Activated T-helper 2 cell treated with anti-CD3 and anti-CD28 coated beads, Interferon-gamma antibody, Interleukin-2, Interleukin-4, amounts not matched to agents 10 μg/mL and 5 μg/mL and 100 μg/mL, durations not matched to agents 14 hours and 24 hours and 36 hours (primary cell): Measurements from ENCODE around the gene NCOR1. TPM values are rescaled to one million over a fixed set of nuclear protein-coding genes. Genes with fewer than 3 reads are reported as not detected.
"Not testable (repeated sequence)": the region's sequence is repeated elsewhere in the genome, so short reads cannot be mapped to it uniquely, and the experiment has no call there.

Experiments used
- DNase-seq: peaks from one replicate; pipeline ENCODE4 v3.0.0; 2021; ENCODE audit warnings: low spot score
- H3K27ac Mint-ChIP-seq: one replicate; pipeline ENCODE4 v1.8.0; 2021; ENCODE audit warnings: mixed read lengths
- H3K27me3 Mint-ChIP-seq: one replicate; pipeline ENCODE4 v1.8.0; 2021; ENCODE audit warnings: low read depth, mixed read lengths
- H3K36me3 Mint-ChIP-seq: one replicate; pipeline ENCODE4 v1.8.0; 2021; ENCODE audit warnings: low read depth, mixed read lengths
- H3K4me1 Mint-ChIP-seq: one replicate; pipeline ENCODE4 v1.8.0; 2021; ENCODE audit warnings: low read depth, mixed read lengths
- H3K4me3 Mint-ChIP-seq: one replicate; pipeline ENCODE4 v1.8.0; 2021; ENCODE audit warnings: low read depth, mild to moderate bottlenecking, moderate library complexity, mixed read lengths
- H3K9me3 Mint-ChIP-seq: one replicate; pipeline ENCODE4 v1.8.0; 2021; ENCODE audit warnings: mixed read lengths
- intact Hi-C: fragments of 100-400 bp; cut with micrococcal nuclease; formaldehyde crosslinking; loops from one replicate; pipeline ENCODE4 v1.15.1; 2023
- total RNA-seq: library from RNA; stranded (reverse); gene quantifications from 2 replicates; pipeline ENCODE4 v1.2.3, GENCODE V29; 2022

The NCOR1 gene
- total RNA-seq, 1 donor from 2014 or later = 134 TPM

DNA sequence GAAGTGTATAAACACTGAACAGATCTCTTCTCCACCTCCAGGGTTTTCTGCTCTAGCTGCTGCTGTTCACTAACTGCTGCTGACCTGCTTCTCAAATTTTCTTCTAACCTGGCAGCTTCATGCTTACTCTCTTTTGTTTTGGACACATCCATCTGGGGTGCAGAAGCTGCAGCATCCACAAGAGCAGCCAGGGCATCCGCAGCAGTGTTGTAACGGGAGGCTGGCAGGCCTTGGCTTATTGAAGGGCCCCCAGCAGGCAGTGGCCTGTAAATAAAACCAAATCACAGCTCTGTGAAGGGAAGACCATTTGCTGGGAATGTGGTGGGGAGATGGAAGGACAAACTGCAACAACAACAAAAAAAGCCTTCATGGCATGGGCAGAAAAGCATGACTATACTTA lies 153.7 kb downstream of the NCOR1 start:
- H3K27me3 Mint-ChIP-seq = no peaks in the 10 kb centered on the region
- intact Hi-C loops = no loop called here
- H3K9me3 Mint-ChIP-seq = no peaks in the 10 kb centered on the region
- no peak overlapping the region for H3K27ac Mint-ChIP-seq
- H3K4me3 Mint-ChIP-seq = no peak overlapping the region
- peaks cover 75% of the 10 kb centered on the region for H3K36me3 Mint-ChIP-seq
- no peak for DNase-seq
- H3K4me1 Mint-ChIP-seq = peaks cover 2% of the 10 kb centered on the region

DNA sequence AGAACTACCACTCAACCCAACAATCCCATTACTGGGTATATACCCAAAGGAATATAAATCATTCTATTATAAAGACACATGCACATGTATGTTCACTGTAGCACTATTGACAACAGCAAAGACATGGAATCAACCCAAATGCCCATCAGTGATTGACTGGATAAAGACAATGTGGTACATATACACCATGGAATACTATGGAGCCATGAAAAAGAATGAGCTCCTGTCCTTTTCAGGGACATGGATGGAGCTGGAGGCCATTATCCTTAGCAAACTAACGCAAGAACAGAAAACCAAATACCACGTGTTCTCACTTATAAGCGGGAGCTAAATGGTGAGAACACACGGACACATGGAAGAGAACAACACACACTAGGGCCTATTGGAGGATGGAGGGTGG lies 160.2 kb downstream of the NCOR1 start:
- H3K4me3 Mint-ChIP-seq, DNase-seq, H3K9me3 Mint-ChIP-seq, H3K27me3 Mint-ChIP-seq, H3K4me1 Mint-ChIP-seq, intact Hi-C loops, H3K27ac Mint-ChIP-seq: not testable (repeated sequence)
- peaks cover 71% of the 10 kb centered on the region for H3K36me3 Mint-ChIP-seq

DNA sequence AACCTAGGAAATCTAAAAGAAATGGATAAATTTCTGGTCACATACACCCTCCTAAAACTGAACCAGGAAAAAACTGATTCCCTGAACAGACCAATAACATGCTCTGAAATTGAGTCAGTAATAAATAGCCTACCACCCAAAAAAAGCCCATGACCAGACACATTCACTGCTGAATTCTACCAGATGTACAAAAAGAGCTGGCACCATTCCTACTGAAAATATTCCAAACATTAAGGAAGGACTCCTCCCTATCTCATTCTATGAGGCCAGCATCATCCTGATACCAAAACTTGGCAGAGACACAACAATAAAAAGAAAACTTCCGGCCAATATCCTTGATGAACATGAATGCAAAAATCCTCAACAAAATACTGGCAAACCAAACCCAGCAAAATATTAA lies 162.8 kb downstream of the NCOR1 start:
- H3K9me3 Mint-ChIP-seq = peaks cover 4% of the 10 kb centered on the region
- no peak overlapping the region for H3K4me3 Mint-ChIP-seq
- no peak overlapping the region for H3K27ac Mint-ChIP-seq
- H3K27me3 Mint-ChIP-seq = no peaks in the 10 kb centered on the region
- H3K4me1 Mint-ChIP-seq = peaks cover 13% of the 10 kb centered on the region
- DNase-seq = no peak
- intact Hi-C loops = no loop called here
- peaks cover 63% of the 10 kb centered on the region for H3K36me3 Mint-ChIP-seq

DNA sequence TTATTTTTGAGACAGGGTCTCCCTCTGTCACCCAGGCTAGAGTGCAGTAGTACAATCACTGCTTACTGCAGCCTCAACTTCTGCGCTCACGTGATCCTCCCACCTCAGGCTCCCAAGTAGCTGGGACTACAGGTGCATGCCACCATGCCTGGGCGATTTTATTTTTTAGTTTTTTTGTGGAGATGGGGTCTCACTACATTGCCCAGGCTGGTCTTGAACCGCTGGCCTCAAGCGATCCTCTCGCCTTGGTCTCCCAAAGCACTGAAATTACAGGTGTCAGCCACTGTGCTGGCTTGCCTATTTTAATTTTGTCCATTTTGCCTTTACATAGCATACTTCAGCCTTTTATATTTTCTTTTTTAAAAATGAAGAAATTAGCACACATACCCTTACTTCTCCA lies 164.5 kb downstream of the NCOR1 start:
- intact Hi-C loops = no loop called here
- DNase-seq = no peak
- Mint-ChIP-seq H3K36me3 (peaks cover 64% of the 10 kb centered on the region), H3K9me3 (peaks cover 4% of the 10 kb centered on the region), H3K4me1 (peaks cover 22% of the 10 kb centered on the region), H3K27ac (no peak overlapping the region), H3K27me3 (no peaks in the 10 kb centered on the region), H3K4me3 (no peak overlapping the region)

DNA sequence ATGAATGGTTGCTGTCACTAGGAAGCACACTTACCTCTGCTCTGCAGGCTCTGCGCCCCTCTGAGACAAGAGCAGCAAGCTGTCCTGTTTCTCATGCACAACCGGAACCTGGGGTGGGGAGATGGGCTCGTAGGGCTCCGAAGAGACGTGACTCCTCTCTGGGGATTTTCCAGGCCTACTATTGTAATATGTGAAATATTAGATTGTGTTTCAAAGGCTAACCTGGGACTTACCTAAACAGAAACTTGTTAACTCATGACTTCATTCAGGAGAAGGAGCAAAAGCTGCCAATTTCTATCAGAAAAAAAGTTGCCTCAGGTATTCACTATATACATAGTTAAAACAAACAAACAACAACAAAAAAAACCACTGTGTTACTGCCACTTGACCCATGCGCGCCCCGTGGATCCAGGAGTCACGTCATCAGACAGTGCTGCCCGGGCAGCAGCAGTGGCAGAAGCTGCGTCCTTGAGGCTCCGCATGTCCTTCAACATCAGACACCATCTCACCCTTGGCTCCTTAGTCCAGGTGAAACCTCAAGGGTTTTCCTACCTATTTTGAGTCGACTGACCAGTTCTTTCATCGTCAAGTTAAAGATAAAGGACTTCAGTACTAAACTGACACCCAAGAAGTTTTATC lies 166.4 kb downstream of the NCOR1 start:
- Mint-ChIP-seq H3K27me3 (no peaks in the 10 kb centered on the region), H3K4me3 (no peak overlapping the region), H3K36me3 (peaks cover 56% of the 10 kb centered on the region), H3K4me1 (peaks cover 22% of the 10 kb centered on the region), H3K27ac (no peak overlapping the region), H3K9me3 (peaks cover 4% of the 10 kb centered on the region)
- intact Hi-C loops = no loop called here
- DNase-seq = no peak

DNA sequence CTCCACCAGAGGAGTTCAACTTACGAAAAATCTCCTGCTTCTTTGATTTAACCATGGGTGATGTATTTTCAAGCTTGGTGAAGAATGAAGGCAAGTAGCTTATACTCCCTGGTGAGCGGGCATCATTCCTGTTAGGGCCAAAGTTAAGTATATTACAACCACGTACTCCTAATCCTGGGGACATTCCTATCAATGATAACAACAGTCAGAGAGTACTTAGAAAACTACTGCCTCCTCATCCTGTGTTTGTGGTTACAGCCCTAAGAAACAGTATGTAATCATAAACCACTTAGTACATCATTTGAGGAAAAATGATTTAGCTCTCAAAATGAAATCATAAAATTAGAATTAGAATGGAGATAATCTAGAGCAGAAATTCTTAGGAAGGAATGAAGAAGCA lies 168.4 kb downstream of the NCOR1 start:
- no peak for DNase-seq
- H3K27me3 Mint-ChIP-seq = no peaks in the 10 kb centered on the region
- H3K27ac Mint-ChIP-seq = no peak overlapping the region
- peaks cover 4% of the 10 kb centered on the region for H3K9me3 Mint-ChIP-seq
- H3K4me1 Mint-ChIP-seq = peaks cover 18% of the 10 kb centered on the region
- H3K4me3 Mint-ChIP-seq = no peak overlapping the region
- intact Hi-C loops = no loop called here
- peaks cover 54% of the 10 kb centered on the region for H3K36me3 Mint-ChIP-seq

DNA sequence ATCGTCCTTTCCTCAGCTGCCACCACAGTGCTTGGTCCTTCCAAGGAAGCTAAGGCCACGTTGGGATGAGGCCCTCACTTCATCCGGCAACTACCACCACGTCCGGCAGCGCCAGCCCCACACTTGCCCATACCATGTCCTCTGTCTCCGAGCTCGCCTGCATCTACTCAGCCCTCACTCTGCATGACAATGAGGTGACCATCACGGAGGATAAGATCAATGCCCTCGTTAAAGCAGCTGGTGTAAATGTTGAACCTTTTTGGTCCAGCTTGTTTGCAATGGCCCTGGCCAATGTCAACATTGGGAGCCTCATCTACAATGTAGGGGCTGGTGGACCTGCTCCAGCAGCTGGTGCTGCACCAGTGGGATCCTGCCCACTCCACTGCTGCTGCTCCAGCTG lies 170.8 kb downstream of the NCOR1 start:
- Mint-ChIP-seq H3K4me3 (no peak overlapping the region), H3K9me3 (no peaks in the 10 kb centered on the region), H3K27me3 (no peaks in the 10 kb centered on the region), H3K4me1 (peaks cover 16% of the 10 kb centered on the region), H3K27ac (no peak overlapping the region), H3K36me3 (peaks cover 62% of the 10 kb centered on the region)
- DNase-seq = no peak
- intact Hi-C loops = no loop called here

DNA sequence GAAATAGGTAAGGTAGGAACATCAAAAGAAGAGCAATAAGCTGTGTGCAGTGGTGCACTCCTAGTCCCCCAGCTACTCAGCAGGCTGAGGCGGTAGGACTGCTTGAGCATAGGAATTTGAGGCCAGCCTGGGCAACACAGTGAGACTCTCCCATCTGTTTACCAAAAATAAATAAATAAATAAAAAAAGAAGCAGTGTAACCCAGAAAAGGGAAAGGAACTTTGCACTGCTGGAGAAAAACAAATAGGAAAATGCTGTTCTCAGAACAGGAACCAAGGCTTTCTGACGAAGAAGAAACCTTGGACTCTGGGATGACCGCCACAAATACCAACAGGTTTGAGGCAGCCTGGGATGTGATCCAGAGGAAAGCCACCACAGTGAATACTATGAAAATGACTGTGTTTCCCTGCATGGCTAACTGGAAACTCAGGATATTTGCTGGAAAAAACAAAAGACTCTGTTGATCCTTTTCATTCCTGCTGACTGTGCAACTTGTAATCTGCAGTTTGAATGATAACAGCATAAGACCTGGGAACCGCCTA lies 174.6 kb downstream of the NCOR1 start:
- H3K36me3 Mint-ChIP-seq = peaks cover 77% of the 10 kb centered on the region
- H3K4me3 Mint-ChIP-seq = no peak overlapping the region
- no peak for DNase-seq
- intact Hi-C loops = no loop called here
- H3K27me3 Mint-ChIP-seq = no peaks in the 10 kb centered on the region
- no peaks in the 10 kb centered on the region for H3K9me3 Mint-ChIP-seq
- H3K27ac Mint-ChIP-seq = no peak overlapping the region
- peaks cover 23% of the 10 kb centered on the region for H3K4me1 Mint-ChIP-seq

DNA sequence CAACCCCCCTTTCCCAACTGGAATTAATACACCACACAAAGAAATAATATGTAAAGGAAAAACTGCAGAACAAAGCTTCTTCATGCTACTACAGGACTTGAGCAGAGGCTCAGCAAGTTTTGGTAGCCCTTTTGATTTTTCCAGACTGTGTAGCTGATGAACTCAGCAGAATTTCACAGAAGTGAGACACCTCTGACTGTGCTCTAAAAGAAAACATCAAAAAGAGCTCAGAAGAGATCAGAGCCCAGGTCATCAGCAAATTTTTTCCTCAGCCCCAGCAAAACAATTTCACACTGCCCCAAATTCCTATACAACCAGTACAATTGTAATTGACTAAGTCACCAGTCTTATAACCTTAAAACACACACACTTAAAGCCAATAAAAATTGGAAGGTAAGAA lies 177.7 kb downstream of the NCOR1 start:
- H3K4me3 Mint-ChIP-seq = no peak overlapping the region
- intact Hi-C loops = no loop called here
- no peak for DNase-seq
- peak overlapping the region; percentile 72 for H3K27ac Mint-ChIP-seq
- peaks cover 24% of the 10 kb centered on the region for H3K4me1 Mint-ChIP-seq
- H3K9me3 Mint-ChIP-seq = no peaks in the 10 kb centered on the region
- peaks cover 84% of the 10 kb centered on the region for H3K36me3 Mint-ChIP-seq
- H3K27me3 Mint-ChIP-seq = no peaks in the 10 kb centered on the region

DNA sequence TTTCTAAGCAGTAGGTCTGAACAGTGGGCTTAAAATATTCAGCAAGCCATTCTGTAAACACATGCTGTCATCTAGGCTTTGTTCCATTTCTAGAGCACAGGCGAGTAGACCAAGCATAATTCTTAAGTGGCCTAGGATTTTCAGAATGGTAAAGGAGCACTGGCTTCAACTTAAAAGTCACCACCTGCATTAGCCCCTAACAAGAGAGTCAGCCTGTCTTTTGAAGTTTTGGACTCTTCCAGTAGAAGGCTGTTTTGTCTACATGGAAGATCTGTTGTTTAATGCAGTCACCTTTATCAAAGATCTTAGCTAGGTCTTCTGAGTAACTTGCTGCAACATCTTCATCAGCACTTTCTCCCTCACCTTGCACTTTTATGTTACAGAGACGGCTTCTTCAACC lies 179.1 kb downstream of the NCOR1 start:
- H3K4me3 Mint-ChIP-seq = no peak overlapping the region
- intact Hi-C loops = no loop called here
- no peaks in the 10 kb centered on the region for H3K9me3 Mint-ChIP-seq
- H3K27me3 Mint-ChIP-seq = no peaks in the 10 kb centered on the region
- H3K27ac Mint-ChIP-seq = no peak overlapping the region
- no peak for DNase-seq
- H3K4me1 Mint-ChIP-seq = peaks cover 24% of the 10 kb centered on the region
- H3K36me3 Mint-ChIP-seq = peaks cover 87% of the 10 kb centered on the region

DNA sequence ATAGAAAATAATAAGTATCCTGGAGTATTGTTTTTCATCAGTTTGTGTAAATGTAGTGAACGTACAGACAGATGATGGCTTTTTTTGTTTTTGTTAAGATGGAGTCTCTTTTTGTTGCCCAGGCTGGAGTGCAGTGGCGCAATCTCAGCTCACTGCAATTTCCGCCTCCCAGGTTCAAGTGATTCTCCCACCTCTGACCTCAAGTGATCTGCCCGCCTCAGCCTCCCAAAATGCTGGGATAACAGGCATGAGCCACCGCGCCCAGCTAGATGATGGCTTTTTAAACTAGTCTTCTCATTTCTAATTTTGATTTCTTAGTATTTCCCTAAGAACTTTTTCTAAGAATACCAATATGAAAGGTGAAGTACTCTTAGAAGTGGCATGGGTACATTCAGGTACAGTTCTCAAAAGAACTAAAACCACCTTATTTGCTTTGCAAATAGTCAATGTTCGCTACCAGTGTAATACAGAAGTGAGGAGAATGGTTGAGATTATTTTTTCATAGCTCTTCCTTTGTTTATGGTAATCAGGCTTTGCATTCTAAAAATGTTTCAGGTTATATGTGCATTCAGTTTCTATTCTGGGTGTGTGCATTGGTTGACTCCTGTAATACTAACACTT lies 181.5 kb downstream of the NCOR1 start:
- H3K4me1 Mint-ChIP-seq = peaks cover 31% of the 10 kb centered on the region
- H3K27ac Mint-ChIP-seq = no peak overlapping the region
- DNase-seq = no peak
- intact Hi-C loops = no loop called here
- no peaks in the 10 kb centered on the region for H3K27me3 Mint-ChIP-seq
- peaks cover 91% of the 10 kb centered on the region for H3K36me3 Mint-ChIP-seq
- H3K9me3 Mint-ChIP-seq = no peaks in the 10 kb centered on the region
- no peak overlapping the region for H3K4me3 Mint-ChIP-seq

DNA sequence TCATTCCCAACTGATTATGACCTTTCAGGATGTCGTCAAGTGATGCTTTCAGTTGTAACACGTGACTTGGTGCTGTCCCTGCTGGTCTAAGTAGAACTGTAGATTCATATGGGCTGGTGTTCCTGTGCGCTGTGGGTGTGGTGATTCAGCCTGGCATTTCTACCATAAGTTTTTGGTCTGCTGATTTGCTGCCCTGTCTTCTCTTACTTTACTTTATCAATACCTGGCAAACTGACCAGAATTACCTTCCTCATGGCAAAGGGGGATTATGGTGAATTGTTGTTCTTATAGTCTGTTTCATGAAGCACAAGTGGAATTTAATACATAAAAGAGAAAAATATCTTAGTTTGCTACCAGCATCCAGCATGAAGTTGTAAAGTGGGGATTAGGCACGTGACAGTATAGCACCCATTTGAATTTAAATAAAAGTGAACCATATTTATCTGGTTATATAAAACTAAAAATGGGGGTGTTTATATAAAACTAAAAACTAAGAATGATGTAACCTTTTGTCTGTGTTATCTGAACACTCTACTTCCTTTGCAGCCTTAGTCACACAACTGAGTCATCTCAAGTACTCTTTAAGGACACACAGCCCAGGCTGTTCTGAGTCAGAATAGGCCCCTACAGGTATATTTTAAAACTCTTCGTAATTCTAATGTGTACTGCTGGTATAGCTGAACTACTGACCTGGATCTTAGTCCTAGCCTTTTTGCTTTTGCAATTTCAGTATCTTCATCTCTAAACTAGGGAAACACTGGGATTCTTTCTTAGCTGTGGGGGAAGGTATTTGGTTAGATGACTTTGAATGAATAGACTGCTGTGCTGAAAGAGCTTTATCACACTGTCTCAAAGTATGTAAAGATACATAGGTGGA lies 187.4 kb downstream of the NCOR1 start:
- Mint-ChIP-seq H3K27me3 (no peaks in the 10 kb centered on the region), H3K4me3 (peak overlapping the region; percentile 60), H3K9me3 (no peaks in the 10 kb centered on the region), H3K36me3 (peaks cover 89% of the 10 kb centered on the region), H3K4me1 (peaks cover 29% of the 10 kb centered on the region), H3K27ac (peak overlapping the region; percentile 91)
- peak; percentile 15 for DNase-seq
- intact Hi-C loops = loop anchor here (1.0 to 2.0 kb wide), 3 partner anchors 21 to 189 kb away; partner anchors contain the start of gene PIGL

DNA sequence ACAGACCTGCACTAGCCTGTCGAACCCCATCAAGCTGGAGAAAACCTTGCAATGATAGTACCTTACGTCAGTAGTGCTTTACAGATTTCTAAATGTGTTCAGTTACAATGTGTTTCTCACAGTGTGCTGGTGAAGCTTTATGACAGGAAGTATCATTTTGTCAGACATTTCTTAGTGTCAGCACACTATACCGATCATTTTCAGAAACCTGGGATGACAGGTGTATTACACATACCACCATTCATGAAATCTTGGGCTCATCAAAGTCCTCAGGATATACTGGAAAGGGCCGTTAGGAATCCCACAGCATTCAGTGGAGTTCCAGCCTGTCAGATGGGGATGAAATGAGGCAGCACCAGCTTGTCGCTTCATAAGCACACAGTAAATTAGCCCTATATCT lies 188.4 kb downstream of the NCOR1 start:
- no peak for DNase-seq
- peaks cover 87% of the 10 kb centered on the region for H3K36me3 Mint-ChIP-seq
- no peaks in the 10 kb centered on the region for H3K27me3 Mint-ChIP-seq
- no peaks in the 10 kb centered on the region for H3K9me3 Mint-ChIP-seq
- H3K4me3 Mint-ChIP-seq = no peak overlapping the region
- H3K27ac Mint-ChIP-seq = peak overlapping the region; percentile 91
- peaks cover 31% of the 10 kb centered on the region for H3K4me1 Mint-ChIP-seq
- intact Hi-C loops = loop anchor here (2.0 kb wide), 1 partner anchor 70 kb away; no protein-coding TSS in a partner anchor
